HEK293 (cell line): Measurements from ENCODE around the gene TXNDC2.

ENCODE experiments used
- CTCF ChIA-PET: fragments of 350-600 bp; formaldehyde crosslinking; extraction: SDS; loops from one replicate; lab custom pipeline; 2021; ENCODE audit warnings: antibody characterized with exemption; lab: Yijun Ruan, JAX
- POLR2A ChIA-PET: fragments of 300-600 bp; formaldehyde crosslinking; extraction: SDS; loops from one replicate; lab custom pipeline; 2020; ENCODE audit warnings: antibody characterized with exemption, inconsistent platforms; lab: Yijun Ruan, JAX
- H3K27ac ChIP-seq: fragments of 200-500 bp; sonication (Bioruptor generic); 2 replicates; pipeline ENCODE4 v1.5.1; 2014; ENCODE audit warnings: low read depth, low read length, control low read depth, inconsistent platforms; ENCODE audit errors: extremely low read depth
- H3K36me3 ChIP-seq, 2 experiments: fragments of 200-500 bp in 1 of 2; sonication (Bioruptor generic) in 1 of 2; 1 replicate in 1 of 2; 2 replicates in 1 of 2; pipeline ENCODE4 v1.5.1; 2014 to 2017; ENCODE audit warnings: inconsistent platforms in 2 of 2, low read length in 2 of 2; ENCODE audit not compliant: control insufficient read depth in 2 of 2, insufficient read depth in 1 of 2
- H3K4me1 ChIP-seq: fragments of 200-500 bp; sonication (Bioruptor generic); 2 replicates; pipeline ENCODE4 v1.5.1; 2014; ENCODE audit warnings: mild to moderate bottlenecking, low read length, inconsistent platforms; ENCODE audit not compliant: control insufficient read depth, insufficient read depth
- H3K4me3 ChIP-seq: 2 replicates; pipeline ENCODE4 v1.5.1; 2011; ENCODE audit warnings: low read depth, mild to moderate bottlenecking, control low read depth, low read length, moderate library complexity
- H3K9me3 ChIP-seq: fragments of 200-500 bp; sonication (Bioruptor generic); 2 replicates; pipeline ENCODE4 v1.5.1; 2014; ENCODE audit warnings: low read depth, low read length, inconsistent platforms; ENCODE audit not compliant: control insufficient read depth, insufficient read depth
- GLIS2 ChIP-seq: fragments of 450-650 bp; formaldehyde crosslinking; IDR thresholded peaks from 2 replicates; pipeline ENCODE4 v1.5.1; 2016; ENCODE audit warnings: missing biosample characterization, missing genetic modification characterization
- HOXD13 ChIP-seq: sonication (generic); formaldehyde crosslinking; IDR thresholded peaks from 2 replicates; pipeline ENCODE4 v1.8.0; 2022; ENCODE audit warnings: missing genetic modification reagents, borderline replicate concordance
- SCRT1 ChIP-seq: fragments of 450-650 bp; formaldehyde crosslinking; IDR thresholded peaks from 2 replicates; pipeline ENCODE4 v1.5.1; 2016; ENCODE audit warnings: missing biosample characterization, missing genetic modification characterization, borderline replicate concordance
- ZBTB8A ChIP-seq: fragments of 450-650 bp; formaldehyde crosslinking; IDR thresholded peaks from 2 replicates; pipeline ENCODE4 v1.5.1; 2016; ENCODE audit warnings: missing biosample characterization, missing genetic modification characterization
- ZNF155 ChIP-seq: fragments of 450-650 bp; formaldehyde crosslinking; IDR thresholded peaks from 2 replicates; pipeline ENCODE4 v1.5.1; 2016; ENCODE audit warnings: missing biosample characterization, missing genetic modification characterization
- ZNF248 ChIP-seq: fragments of 450-650 bp; formaldehyde crosslinking; IDR thresholded peaks from 2 replicates; pipeline ENCODE4 v1.5.1; 2017; ENCODE audit warnings: missing biosample characterization, missing genetic modification characterization
- ZNF514 ChIP-seq: fragments of 450-650 bp; formaldehyde crosslinking; IDR thresholded peaks from 2 replicates; pipeline ENCODE4 v1.5.1; 2016; ENCODE audit warnings: missing biosample characterization, missing genetic modification characterization
- ZNF560 ChIP-seq: fragments of 450-650 bp; formaldehyde crosslinking; IDR thresholded peaks from 2 replicates; pipeline ENCODE4 v1.5.1; 2017; ENCODE audit warnings: missing biosample characterization, missing genetic modification characterization, borderline replicate concordance
- ZNF776 ChIP-seq: fragments of 450-650 bp; formaldehyde crosslinking; IDR thresholded peaks from 2 replicates; pipeline ENCODE4 v1.5.0; 2017; ENCODE audit warnings: missing biosample characterization, missing genetic modification characterization, borderline replicate concordance
- ZXDB ChIP-seq: fragments of 450-650 bp; formaldehyde crosslinking; IDR thresholded peaks from 2 replicates; pipeline ENCODE4 v1.5.1; 2016; ENCODE audit warnings: missing biosample characterization, missing genetic modification characterization
- TF ChIP-seq, protein P1 (sequence below): fragments of 450-650 bp; formaldehyde crosslinking; IDR thresholded peaks from 2 replicates; pipeline ENCODE4 v1.5.1; 2016; ENCODE audit warnings: missing biosample characterization, missing genetic modification characterization
- TF ChIP-seq, protein P2 (sequence below): fragments of 450-650 bp; formaldehyde crosslinking; IDR thresholded peaks from 2 replicates; pipeline ENCODE4 v1.5.1; 2016; ENCODE audit warnings: missing biosample characterization, missing genetic modification characterization
- TF ChIP-seq, protein P3 (sequence below): fragments of 450-650 bp; formaldehyde crosslinking; IDR thresholded peaks from 2 replicates; pipeline ENCODE4 v1.5.1; 2016; ENCODE audit warnings: missing biosample characterization, missing genetic modification characterization
- TF ChIP-seq, protein P4 (sequence below): fragments of 450-650 bp; formaldehyde crosslinking; IDR thresholded peaks from 2 replicates; pipeline ENCODE4 v1.5.1; 2016; ENCODE audit warnings: missing biosample characterization, missing genetic modification characterization
- TF ChIP-seq, protein P5 (sequence below): fragments of 450-650 bp; formaldehyde crosslinking; IDR thresholded peaks from 2 replicates; pipeline ENCODE4 v1.5.1; 2016; ENCODE audit warnings: missing biosample characterization, missing genetic modification characterization

Gene TXNDC2

DNA sequence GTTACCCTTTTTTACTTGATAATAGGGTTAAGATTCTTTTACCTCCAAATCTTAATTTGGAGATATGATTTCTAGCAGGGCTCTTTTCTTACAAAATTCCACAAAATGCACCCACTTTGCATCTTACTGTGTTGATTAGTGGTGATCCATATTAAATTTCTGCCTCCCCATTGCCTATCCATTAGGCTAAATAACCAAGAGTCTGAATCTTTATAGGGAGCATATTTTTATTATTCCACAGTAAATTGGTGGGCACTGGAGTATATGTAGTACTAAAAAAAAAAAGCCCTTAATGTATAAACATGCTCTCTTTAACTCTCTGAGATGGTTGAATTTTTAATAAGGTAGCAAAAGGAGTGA, 8.1 kb upstream of the TXNDC2 start (continued):
- TF ChIP-seq, protein P1, sequence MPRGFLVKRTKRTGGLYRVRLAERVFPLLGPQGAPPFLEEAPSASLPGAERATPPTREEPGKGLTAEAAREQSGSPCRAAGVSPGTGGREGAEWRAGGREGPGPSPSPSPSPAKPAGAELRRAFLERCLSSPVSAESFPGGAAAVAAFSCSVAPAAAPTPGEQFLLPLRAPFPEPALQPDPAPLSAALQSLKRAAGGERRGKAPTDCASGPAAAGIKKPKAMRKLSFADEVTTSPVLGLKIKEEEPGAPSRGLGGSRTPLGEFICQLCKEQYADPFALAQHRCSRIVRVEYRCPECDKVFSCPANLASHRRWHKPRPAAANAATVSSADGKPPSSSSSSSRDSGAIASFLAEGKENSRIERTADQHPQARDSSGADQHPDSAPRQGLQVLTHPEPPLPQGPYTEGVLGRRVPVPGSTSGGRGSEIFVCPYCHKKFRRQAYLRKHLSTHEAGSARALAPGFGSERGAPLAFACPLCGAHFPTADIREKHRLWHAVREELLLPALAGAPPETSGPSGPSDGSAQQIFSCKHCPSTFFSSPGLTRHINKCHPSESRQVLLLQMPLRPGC: no peak

DNA sequence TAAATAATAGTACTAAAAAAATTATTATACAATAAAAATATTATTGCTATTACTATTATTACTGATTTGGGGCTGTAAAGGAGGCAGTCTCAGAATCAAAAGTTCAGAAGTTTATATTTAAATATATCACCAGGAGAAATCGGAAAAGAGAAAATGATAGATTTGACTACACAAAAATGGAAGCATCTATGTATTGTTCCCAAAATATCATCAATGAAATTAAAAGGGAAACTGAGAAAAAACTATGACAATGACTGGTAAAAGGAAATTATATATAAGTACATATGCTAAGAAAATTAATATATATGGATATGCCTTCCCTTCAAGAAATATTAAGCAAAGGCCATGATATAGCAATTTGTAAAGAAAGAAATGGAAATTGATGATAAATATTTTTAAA, 7.7 kb upstream of the TXNDC2 start:
- CTCF ChIA-PET: no interaction called here

DNA sequence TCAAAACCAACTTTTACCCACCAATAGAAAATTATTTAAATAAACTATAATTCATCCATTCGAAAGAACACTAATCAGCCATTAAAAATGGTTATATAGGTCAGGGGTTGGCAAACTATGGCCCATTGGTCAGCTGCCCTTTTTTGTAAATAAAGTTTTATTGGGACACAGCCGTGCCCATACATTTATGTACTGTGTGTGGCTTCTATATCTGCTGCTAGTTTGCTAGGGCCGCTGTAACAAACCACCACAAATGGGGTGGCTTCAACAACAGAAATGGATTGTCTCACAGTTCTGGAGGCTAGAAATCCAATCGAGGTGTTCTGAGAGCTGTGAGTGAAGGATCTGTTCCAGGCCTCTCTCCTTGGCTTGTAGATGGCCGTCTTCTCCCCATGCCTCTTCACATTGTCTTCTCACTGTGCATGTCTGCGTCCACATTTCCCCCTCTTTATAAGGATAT, 7.0 kb upstream of the TXNDC2 start:
- no peak for TF ChIP-seq GLIS2 (tag by site-specific recombination)
- TF ChIP-seq, protein P2, sequence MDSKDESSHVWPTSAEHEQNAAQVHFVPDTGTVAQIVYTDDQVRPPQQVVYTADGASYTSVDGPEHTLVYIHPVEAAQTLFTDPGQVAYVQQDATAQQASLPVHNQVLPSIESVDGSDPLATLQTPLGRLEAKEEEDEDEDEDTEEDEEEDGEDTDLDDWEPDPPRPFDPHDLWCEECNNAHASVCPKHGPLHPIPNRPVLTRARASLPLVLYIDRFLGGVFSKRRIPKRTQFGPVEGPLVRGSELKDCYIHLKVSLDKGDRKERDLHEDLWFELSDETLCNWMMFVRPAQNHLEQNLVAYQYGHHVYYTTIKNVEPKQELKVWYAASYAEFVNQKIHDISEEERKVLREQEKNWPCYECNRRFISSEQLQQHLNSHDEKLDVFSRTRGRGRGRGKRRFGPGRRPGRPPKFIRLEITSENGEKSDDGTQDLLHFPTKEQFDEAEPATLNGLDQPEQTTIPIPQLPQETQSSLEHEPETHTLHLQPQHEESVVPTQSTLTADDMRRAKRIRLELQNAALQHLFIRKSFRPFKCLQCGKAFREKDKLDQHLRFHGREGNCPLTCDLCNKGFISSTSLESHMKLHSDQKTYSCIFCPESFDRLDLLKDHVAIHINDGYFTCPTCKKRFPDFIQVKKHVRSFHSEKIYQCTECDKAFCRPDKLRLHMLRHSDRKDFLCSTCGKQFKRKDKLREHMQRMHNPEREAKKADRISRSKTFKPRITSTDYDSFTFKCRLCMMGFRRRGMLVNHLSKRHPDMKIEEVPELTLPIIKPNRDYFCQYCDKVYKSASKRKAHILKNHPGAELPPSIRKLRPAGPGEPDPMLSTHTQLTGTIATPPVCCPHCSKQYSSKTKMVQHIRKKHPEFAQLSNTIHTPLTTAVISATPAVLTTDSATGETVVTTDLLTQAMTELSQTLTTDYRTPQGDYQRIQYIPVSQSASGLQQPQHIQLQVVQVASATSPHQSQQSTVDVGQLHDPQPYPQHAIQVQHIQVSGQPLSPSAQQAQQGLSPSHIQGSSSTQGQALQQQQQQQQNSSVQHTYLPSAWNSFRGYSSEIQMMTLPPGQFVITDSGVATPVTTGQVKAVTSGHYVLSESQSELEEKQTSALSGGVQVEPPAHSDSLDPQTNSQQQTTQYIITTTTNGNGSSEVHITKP (tag by site-specific recombination): 0 out of 2 replicates have a peak, but pooled peaks have one; percentile 21
- CTCF ChIA-PET: no interaction called here
- Histone ChIP-seq H3K4me1 (no peaks in the 10 kb centered on the region), H3K27ac (no peak overlapping the region), H3K4me3 (no peak overlapping the region), H3K36me3 (no peaks in the 10 kb centered on the region), H3K9me3 (no peaks in the 10 kb centered on the region)
- POLR2A ChIA-PET: interaction anchor here (0.6 kb wide), 2 partner anchors 34 to 313 kb away, joined by 4 to 8 read pairs; no protein-coding TSS in a partner anchor

More for the DNA sequence above, 7.7 kb upstream of the TXNDC2 start:
- Histone ChIP-seq H3K27ac (no peak overlapping the region), H3K4me1 (no peaks in the 10 kb centered on the region), H3K36me3 (no peaks in the 10 kb centered on the region), H3K4me3 (no peak overlapping the region), H3K9me3 (no peaks in the 10 kb centered on the region)
- TF ChIP-seq HOXD13 (no peak), ZBTB8A (no peak), ZNF155 (no peak), ZNF560 (tag by site-specific recombination) (no peak), SCRT1 (tag by site-specific recombination) (no peak), ZNF514 (tag by site-specific recombination) (no peak), ZNF248 (no peak), ZXDB (no peak), ZNF776 (tag by site-specific recombination) (no peak)
- TF ChIP-seq, protein P3, sequence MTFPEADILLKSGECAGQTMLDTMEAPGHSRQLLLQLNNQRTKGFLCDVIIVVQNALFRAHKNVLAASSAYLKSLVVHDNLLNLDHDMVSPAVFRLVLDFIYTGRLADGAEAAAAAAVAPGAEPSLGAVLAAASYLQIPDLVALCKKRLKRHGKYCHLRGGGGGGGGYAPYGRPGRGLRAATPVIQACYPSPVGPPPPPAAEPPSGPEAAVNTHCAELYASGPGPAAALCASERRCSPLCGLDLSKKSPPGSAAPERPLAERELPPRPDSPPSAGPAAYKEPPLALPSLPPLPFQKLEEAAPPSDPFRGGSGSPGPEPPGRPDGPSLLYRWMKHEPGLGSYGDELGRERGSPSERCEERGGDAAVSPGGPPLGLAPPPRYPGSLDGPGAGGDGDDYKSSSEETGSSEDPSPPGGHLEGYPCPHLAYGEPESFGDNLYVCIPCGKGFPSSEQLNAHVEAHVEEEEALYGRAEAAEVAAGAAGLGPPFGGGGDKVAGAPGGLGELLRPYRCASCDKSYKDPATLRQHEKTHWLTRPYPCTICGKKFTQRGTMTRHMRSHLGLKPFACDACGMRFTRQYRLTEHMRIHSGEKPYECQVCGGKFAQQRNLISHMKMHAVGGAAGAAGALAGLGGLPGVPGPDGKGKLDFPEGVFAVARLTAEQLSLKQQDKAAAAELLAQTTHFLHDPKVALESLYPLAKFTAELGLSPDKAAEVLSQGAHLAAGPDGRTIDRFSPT (tag by site-specific recombination): no peak
- TF ChIP-seq, protein P4, sequence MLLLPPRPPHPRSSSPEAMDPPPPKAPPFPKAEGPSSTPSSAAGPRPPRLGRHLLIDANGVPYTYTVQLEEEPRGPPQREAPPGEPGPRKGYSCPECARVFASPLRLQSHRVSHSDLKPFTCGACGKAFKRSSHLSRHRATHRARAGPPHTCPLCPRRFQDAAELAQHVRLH: no peak
- TF ChIP-seq, protein P5, sequence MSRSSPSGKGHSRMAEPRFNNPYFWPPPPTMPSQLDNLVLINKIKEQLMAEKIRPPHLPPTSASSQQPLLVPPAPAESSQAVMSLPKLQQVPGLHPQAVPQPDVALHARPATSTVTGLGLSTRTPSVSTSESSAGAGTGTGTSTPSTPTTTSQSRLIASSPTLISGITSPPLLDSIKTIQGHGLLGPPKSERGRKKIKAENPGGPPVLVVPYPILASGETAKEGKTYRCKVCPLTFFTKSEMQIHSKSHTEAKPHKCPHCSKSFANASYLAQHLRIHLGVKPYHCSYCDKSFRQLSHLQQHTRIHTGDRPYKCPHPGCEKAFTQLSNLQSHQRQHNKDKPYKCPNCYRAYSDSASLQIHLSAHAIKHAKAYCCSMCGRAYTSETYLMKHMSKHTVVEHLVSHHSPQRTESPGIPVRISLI (tag by site-specific recombination): no peak
- POLR2A ChIA-PET: interaction anchor here (0.6 kb wide), 1 partner anchor 34 kb away, joined by 4 read pairs; no protein-coding TSS in a partner anchor
